Measurements from ENCODE around the gene SORCS3.

SORCS3 gene

DNA sequence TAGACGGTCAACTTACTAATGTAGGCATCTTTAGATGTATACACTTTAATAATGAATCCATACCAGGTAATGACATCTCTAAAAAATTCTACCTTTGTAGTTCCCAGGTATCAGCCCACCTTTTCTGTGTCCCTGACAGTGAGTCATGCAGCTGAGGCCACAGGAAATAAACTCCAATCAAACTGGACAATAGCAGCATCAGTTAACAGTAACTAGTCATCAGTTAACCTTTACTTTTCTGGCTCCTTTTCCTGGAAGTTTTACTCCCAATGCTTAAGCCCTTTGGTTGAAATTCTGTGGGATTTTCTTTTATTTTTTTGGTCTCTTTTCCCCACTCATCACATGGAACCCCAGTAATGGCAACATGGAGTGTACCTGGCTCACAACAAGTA lies 617.6 kb downstream of the SORCS3 start:
- Histone ChIP-seq H3K27ac (replicated peaks) (no peak overlapping the region), H3K4me3 (replicated peaks; ENCODE audit: insufficient read depth, low read length) (no peak overlapping the region), H3K27me3 (ENCODE audit: insufficient read depth, poor library complexity, severe bottlenecking) (no peaks in the 10 kb centered on the region)
- DNase-seq (ENCODE audit: low read depth in 1 of 2, low spot score in 1 of 2): no peak
- TF ChIP-seq, protein P1, sequence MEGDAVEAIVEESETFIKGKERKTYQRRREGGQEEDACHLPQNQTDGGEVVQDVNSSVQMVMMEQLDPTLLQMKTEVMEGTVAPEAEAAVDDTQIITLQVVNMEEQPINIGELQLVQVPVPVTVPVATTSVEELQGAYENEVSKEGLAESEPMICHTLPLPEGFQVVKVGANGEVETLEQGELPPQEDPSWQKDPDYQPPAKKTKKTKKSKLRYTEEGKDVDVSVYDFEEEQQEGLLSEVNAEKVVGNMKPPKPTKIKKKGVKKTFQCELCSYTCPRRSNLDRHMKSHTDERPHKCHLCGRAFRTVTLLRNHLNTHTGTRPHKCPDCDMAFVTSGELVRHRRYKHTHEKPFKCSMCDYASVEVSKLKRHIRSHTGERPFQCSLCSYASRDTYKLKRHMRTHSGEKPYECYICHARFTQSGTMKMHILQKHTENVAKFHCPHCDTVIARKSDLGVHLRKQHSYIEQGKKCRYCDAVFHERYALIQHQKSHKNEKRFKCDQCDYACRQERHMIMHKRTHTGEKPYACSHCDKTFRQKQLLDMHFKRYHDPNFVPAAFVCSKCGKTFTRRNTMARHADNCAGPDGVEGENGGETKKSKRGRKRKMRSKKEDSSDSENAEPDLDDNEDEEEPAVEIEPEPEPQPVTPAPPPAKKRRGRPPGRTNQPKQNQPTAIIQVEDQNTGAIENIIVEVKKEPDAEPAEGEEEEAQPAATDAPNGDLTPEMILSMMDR (IDR thresholded peaks at IDR 0.05; ENCODE audit: insufficient read depth, low read length): no peak
- TF ChIP-seq POLR2AphosphoS5 (IDR thresholded peaks at IDR 0.05; ENCODE audit: low read depth) (no peak), SPI1 (IDR thresholded peaks at IDR 0.05; ENCODE audit: borderline replicate concordance, low read depth) (no peak), GABPA (IDR thresholded peaks at IDR 0.05; ENCODE audit: low read depth) (no peak)
- TF ChIP-seq, protein P2, sequence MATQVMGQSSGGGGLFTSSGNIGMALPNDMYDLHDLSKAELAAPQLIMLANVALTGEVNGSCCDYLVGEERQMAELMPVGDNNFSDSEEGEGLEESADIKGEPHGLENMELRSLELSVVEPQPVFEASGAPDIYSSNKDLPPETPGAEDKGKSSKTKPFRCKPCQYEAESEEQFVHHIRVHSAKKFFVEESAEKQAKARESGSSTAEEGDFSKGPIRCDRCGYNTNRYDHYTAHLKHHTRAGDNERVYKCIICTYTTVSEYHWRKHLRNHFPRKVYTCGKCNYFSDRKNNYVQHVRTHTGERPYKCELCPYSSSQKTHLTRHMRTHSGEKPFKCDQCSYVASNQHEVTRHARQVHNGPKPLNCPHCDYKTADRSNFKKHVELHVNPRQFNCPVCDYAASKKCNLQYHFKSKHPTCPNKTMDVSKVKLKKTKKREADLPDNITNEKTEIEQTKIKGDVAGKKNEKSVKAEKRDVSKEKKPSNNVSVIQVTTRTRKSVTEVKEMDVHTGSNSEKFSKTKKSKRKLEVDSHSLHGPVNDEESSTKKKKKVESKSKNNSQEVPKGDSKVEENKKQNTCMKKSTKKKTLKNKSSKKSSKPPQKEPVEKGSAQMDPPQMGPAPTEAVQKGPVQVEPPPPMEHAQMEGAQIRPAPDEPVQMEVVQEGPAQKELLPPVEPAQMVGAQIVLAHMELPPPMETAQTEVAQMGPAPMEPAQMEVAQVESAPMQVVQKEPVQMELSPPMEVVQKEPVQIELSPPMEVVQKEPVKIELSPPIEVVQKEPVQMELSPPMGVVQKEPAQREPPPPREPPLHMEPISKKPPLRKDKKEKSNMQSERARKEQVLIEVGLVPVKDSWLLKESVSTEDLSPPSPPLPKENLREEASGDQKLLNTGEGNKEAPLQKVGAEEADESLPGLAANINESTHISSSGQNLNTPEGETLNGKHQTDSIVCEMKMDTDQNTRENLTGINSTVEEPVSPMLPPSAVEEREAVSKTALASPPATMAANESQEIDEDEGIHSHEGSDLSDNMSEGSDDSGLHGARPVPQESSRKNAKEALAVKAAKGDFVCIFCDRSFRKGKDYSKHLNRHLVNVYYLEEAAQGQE (IDR thresholded peaks at IDR 0.05; ENCODE audit: insufficient replicate concordance, low read depth): no peak

DNA sequence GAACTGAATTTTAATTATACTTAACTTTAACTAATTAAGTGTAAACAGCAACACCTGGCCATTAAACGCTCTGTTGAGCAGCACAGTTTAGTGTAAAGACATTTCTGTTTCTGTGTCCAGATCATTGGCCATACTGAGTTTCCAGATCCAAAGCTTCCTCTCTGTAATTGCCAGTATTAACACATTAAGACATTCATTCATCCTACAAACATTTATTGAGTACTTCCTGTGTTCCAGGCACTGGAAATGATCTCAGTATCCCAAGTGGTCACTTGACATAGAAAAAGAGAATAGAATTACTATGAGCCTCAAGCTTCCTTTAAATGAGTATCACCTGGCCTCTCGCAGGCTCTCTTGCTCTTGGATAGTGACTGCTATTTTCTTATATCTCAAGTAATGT lies 618.1 kb downstream of the SORCS3 start:
- H3K4me3 ChIP-seq (replicated peaks; ENCODE audit: insufficient read depth, low read length): no peak overlapping the region
- no peaks in the 10 kb centered on the region for H3K27me3 ChIP-seq (ENCODE audit: insufficient read depth, poor library complexity, severe bottlenecking)
- H3K27ac ChIP-seq (replicated peaks): no peak overlapping the region
- TF ChIP-seq, protein P1 (IDR thresholded peaks at IDR 0.05; ENCODE audit: insufficient read depth, low read length): no peak
- no peak for TF ChIP-seq GABPA (IDR thresholded peaks at IDR 0.05; ENCODE audit: low read depth)
- no peak for TF ChIP-seq SPI1 (IDR thresholded peaks at IDR 0.05; ENCODE audit: borderline replicate concordance, low read depth)
- TF ChIP-seq POLR2AphosphoS5 (IDR thresholded peaks at IDR 0.05; ENCODE audit: low read depth): no peak
- TF ChIP-seq, protein P2 (IDR thresholded peaks at IDR 0.05; ENCODE audit: insufficient replicate concordance, low read depth): no peak
- no peak for DNase-seq (ENCODE audit: low read depth in 1 of 2, low spot score in 1 of 2)

DNA sequence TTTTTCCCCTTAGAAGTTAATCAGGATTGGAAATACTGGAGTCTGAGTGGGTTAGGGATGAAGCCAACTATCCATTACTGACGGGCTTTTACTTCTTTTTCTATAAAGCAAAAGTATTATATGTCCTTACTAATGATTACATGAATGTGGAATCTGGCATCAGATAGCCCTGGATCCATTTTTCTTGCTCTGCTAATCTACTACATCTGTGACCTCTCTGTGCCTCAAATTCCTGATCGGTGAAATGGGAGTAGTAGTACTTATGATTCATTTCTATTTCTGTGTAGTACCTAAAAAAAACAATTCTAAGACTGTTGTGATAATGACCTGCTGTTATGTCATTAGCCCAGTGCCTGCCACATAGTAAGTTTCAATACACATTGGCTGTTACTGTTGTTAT lies 621.6 kb downstream of the SORCS3 start:
- Histone ChIP-seq H3K27me3 (ENCODE audit: insufficient read depth, poor library complexity, severe bottlenecking) (no peaks in the 10 kb centered on the region), H3K27ac (replicated peaks) (no peak overlapping the region), H3K4me3 (replicated peaks; ENCODE audit: insufficient read depth, low read length) (no peak overlapping the region)
- TF ChIP-seq, protein P2 (IDR thresholded peaks at IDR 0.05; ENCODE audit: insufficient replicate concordance, low read depth): no peak
- DNase-seq (ENCODE audit: low read depth in 1 of 2, low spot score in 1 of 2): no peak

Measured in HL-60 (cell line).